GM12878 (cell line): ENCODE results near the gene CD14. TPM values are rescaled to one million over a fixed set of nuclear protein-coding genes. Genes with fewer than 3 reads are reported as not detected.
A peak's percentile ranks its signal among the peaks of the same experiment; 100 is the strongest.

Source experiments
- ATAC-seq: fragments of 200-7000 bp; cut with Tn5 transposase; 3 replicates; pipeline ENCODE4 v1.9.1; 2020; ENCODE audit warnings: mild to moderate bottlenecking, moderate library complexity
- BruUV-seq: library from RNA; stranded (reverse); fragments of 400-500 nt; replicated peaks from 2 replicates; lab custom pipeline; 2021; lab: Mats Ljungman, UMichigan
- CTCF ChIA-PET: fragments of 300-600 bp; sonication (Branson Sonifier 250); formaldehyde crosslinking; extraction: SDS; loops from one replicate; lab custom pipeline; 2021; ENCODE audit warnings: inconsistent platforms; lab: Yijun Ruan, JAX
- POLR2A ChIA-PET: fragments of 350-600 bp; formaldehyde crosslinking; extraction: SDS; loops from one replicate; lab custom pipeline; 2021; ENCODE audit warnings: inconsistent platforms; lab: Charles Lee
- RAD21 ChIA-PET: fragments of 300-600 bp; sonication (Branson Sonifier 250); formaldehyde crosslinking; loops from one replicate; lab custom pipeline; 2023; ENCODE audit warnings: antibody characterized with exemption; ENCODE audit not compliant: unreplicated experiment; lab: Charles Lee
- SMC1A ChIA-PET: fragments of 300-600 bp; sonication (Branson Sonifier 250); formaldehyde crosslinking; loops from one replicate; lab custom pipeline; 2023; ENCODE audit not compliant: unreplicated experiment, uncharacterized antibody; lab: Charles Lee
- DNase-seq: peaks from one replicate; pipeline ENCODE4 v3.0.0-alpha.2; 2011; ENCODE audit warnings: low read depth, low spot score
- FAIRE-seq: peaks from 3 replicates; lab custom pipeline; 2011; peaks lifted over from hg19 to GRCh38; lab: Jason Lieb, UNC
- H2AFZ ChIP-seq: 2 replicates; pipeline ENCODE4 v1.6.0; 2011; ENCODE audit warnings: low read depth, low read length, control low read depth; ENCODE audit not compliant: control insufficient read depth
- H3K27ac ChIP-seq: 2 replicates; pipeline ENCODE4 v1.5.1; 2011; ENCODE audit warnings: control low read depth; ENCODE audit not compliant: control insufficient read depth, insufficient read depth
- H3K27me3 ChIP-seq, 2 experiments: replicated peaks in 1 of 2; 2 replicates each; pipeline versions ENCODE4 v1.6.0 to v1.6.1; 2011; ENCODE audit warnings: low read length in 1 of 2; ENCODE audit not compliant: control insufficient read depth in 2 of 2, insufficient read depth in 2 of 2
- H3K36me3 ChIP-seq, 2 experiments: 2 replicates each; pipeline ENCODE4 v1.5.1; 2011; ENCODE audit warnings: low read length in 1 of 2; ENCODE audit not compliant: control insufficient read depth in 2 of 2, insufficient read depth in 2 of 2
- H3K4me1 ChIP-seq: 2 replicates; pipeline ENCODE4 v1.6.1; 2011; ENCODE audit warnings: mild to moderate bottlenecking, low read length, moderate library complexity, mixed read lengths; ENCODE audit not compliant: control insufficient read depth, insufficient read depth
- H3K4me2 ChIP-seq: 2 replicates; pipeline ENCODE4 v1.6.0; 2011; ENCODE audit warnings: control low read depth; ENCODE audit not compliant: control insufficient read depth, insufficient read depth
- H3K4me3 ChIP-seq: fragments of 200-600 bp; sonication (generic); 2 replicates; pipeline ENCODE4 v1.5.1; 2016
- H3K79me2 ChIP-seq: 2 replicates; pipeline ENCODE4 v1.6.0; 2011; ENCODE audit warnings: low read length; ENCODE audit not compliant: control insufficient read depth, insufficient read depth
- H3K9ac ChIP-seq: 2 replicates; pipeline ENCODE4 v1.8.0; 2011; ENCODE audit warnings: low read length, control low read depth, mixed read lengths; ENCODE audit not compliant: control insufficient read depth, insufficient read depth
- H3K9me3 ChIP-seq: replicated peaks from 3 replicates; pipeline ENCODE4 v1.5.1; 2011; ENCODE audit warnings: mild to moderate bottlenecking, low read length; ENCODE audit not compliant: control insufficient read depth, insufficient read depth
- H4K20me1 ChIP-seq: 2 replicates; pipeline ENCODE4 v1.6.0; 2011; ENCODE audit not compliant: control insufficient read depth, insufficient read depth
- BMI1 ChIP-seq: fragments of 450-650 bp; IDR thresholded peaks from 2 replicates; pipeline ENCODE4 v1.6.1; 2016; ENCODE audit warnings: mild to moderate bottlenecking, moderate library complexity, borderline replicate concordance
- CHD2 ChIP-seq: IDR thresholded peaks from 2 replicates; pipeline ENCODE4 v1.6.1; 2011; ENCODE audit warnings: low read depth, low read length, improper control_type of control experiment, borderline replicate concordance
- IKZF2 ChIP-seq, 2 experiments: fragments of 450-650 bp; IDR thresholded peaks; 2 replicates each; pipeline ENCODE4 v1.6.1; 2017; ENCODE audit warnings: mild to moderate bottlenecking in 2 of 2, moderate library complexity in 2 of 2
- KLF5 ChIP-seq: fragments of 450-650 bp; IDR thresholded peaks from 2 replicates; pipeline ENCODE4 v1.6.1; 2014; ENCODE audit warnings: mild to moderate bottlenecking; ENCODE audit not compliant: partially characterized antibody
- MLLT1 ChIP-seq: fragments of 450-650 bp; IDR thresholded peaks from 2 replicates; pipeline ENCODE4 v1.6.1; 2016; ENCODE audit warnings: mild to moderate bottlenecking
- MTA2 ChIP-seq: fragments of 450-650 bp; IDR thresholded peaks from 2 replicates; pipeline ENCODE4 v1.6.1; 2016; ENCODE audit warnings: low read depth, mild to moderate bottlenecking, moderate library complexity
- PAX8 ChIP-seq: fragments of 450-650 bp; IDR thresholded peaks from 2 replicates; pipeline ENCODE4 v1.6.1; 2017; ENCODE audit warnings: mild to moderate bottlenecking, moderate library complexity
- SREBF2 ChIP-seq: IDR thresholded peaks from 2 replicates; pipeline ENCODE4 v1.6.1; 2012; ENCODE audit warnings: mild to moderate bottlenecking, low read length
- SUPT20H ChIP-seq: IDR thresholded peaks from 2 replicates; pipeline ENCODE4 v1.6.1; 2011; ENCODE audit warnings: low read depth, mild to moderate bottlenecking, low read length, moderate library complexity, borderline replicate concordance; ENCODE audit not compliant: control insufficient read depth
- ZNF207 ChIP-seq: fragments of 450-650 bp; IDR thresholded peaks from 2 replicates; pipeline ENCODE4 v1.6.1; 2014; ENCODE audit warnings: antibody characterized with exemption, mild to moderate bottlenecking, borderline replicate concordance
- ZNF384 ChIP-seq: IDR thresholded peaks from 2 replicates; pipeline ENCODE4 v1.6.1; 2012; ENCODE audit warnings: low read depth, mild to moderate bottlenecking, low read length, improper control_type of control experiment, borderline replicate concordance
- WGBS: methylation state at CpG from one replicate; pipeline ENCODE4 v1.1.6; 2016; ENCODE audit warnings: low lambda C conversion rate; ENCODE audit not compliant: insufficient replicate concordance, insufficient coverage; ENCODE audit errors: missing lambda C conversion rate; 5-methylcytosine and 5-hydroxymethylcytosine counted together
- in situ Hi-C: fragments of 300-500 bp; cut with MboI; formaldehyde crosslinking; loops from 9 replicates; pipeline ENCODE4 v1.14.3; 2018; ENCODE audit warnings: mixed read lengths
- intact Hi-C: fragments of 100-400 bp; cut with micrococcal nuclease; formaldehyde crosslinking; loops from one replicate; pipeline ENCODE4 v1.14.2; 2022; ENCODE audit not compliant: unreplicated experiment
- polyA plus RNA-seq, 11 experiments: library from polyadenylated mRNA; depleted of rRNA in 4 of 11; unstranded in 6 of 11; stranded (reverse) in 5 of 11; fragments of >200 nt; fragmentation: Nextera tagmentation in 4 of 11; fragmentation: Illumina TruSeq in 1 of 11; extraction: Ambion mirVana in 4 of 11; extraction: Trizol in 1 of 11; gene quantifications; 1 replicate in 1 of 11; 2 replicates in 10 of 11; pipeline versions ENCODE4 v1.2.1 to v1.2.3, GENCODE V29; 2011 to 2016; ENCODE audit warnings: inconsistent platforms in 2 of 11, missing spikeins in 2 of 11, low read depth in 1 of 11
- total RNA-seq, 4 experiments: library from RNA; depleted of rRNA in 3 of 4; stranded (reverse); fragments of >200 nt in 3 of 4; fragmentation: Illumina TruSeq in 1 of 4; extraction: Trizol in 1 of 4; gene quantifications; 2 replicates each; pipeline versions ENCODE4 v1.2.1 to v1.2.3, GENCODE V29; 2013 to 2021
- TF ChIP-seq, protein P1 (sequence below): IDR thresholded peaks from 2 replicates; pipeline ENCODE4 v1.6.1; 2011; ENCODE audit warnings: mild to moderate bottlenecking, low read depth, low read length, moderate library complexity; ENCODE audit not compliant: insufficient replicate concordance

Gene CD14
- total and polyA plus RNA-seq, 10 of the 15 experiments (the other 5 are each of a cell fraction or from before 2014, with no cell fraction given) = 0.09 to 0.72 (median 0.18) TPM; not detected in 5

DNA sequence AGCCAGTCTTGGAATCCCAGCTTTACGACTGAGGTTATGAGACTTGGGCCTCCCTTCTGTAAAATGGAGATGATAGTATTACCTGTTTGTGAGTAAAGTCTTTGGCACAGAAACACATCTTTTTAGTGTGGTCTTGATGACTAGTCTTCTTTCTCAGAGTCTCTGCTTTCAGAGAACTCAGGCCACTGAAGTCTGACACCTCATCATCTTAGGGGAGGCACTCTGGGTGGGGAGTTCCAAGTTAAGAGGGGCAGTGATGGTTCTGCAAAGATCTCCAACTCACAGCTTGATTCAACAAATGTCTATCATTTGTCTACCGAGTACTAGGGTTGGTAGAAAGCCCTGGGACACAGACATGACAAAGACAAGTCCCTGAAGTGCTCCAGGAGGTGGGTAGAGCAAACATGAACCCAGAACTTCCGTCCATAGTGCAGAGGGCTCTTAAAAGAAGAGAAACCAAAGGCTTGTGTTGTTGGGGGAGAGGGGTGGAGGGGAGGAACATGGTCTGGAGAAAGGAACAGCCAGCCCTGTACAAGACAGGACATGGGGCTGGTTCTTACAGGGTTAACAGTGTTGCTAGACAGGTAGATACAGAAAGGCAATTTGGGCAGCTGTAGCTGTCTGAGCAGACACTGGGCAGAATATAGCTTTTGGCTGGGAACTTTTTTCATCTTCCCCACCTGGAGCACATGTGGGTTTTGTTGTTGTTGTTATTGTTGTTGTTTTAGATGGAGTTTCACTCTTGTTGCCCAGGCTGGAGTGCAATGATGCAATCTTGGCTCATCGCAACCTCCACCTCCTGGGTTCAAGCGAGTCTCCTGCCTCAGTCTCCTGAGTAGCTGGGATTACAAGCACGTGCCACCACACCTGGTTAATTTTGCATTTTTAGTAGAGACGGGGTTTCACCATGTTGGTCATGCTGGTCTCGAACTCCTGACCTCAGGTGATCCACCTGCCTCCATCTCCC lies 2.6 kb upstream of the CD14 start:
- ChIA-PET CTCF (interaction anchor here (0.6 to 3.8 kb wide), 23 partner anchors 11 to 406 kb away, joined by 3 to 44 read pairs (median 3); partner anchors contain the start of genes EIF4EBP3, HARS1, HARS2 and IK), SMC1A (interaction anchor here (0.6 to 2.9 kb wide), 9 partner anchors 11 to 263 kb away, joined by 3 to 13 read pairs (median 4); partner anchors contain the start of genes EIF4EBP3 and SRA1), RAD21 (interaction anchor here (0.8 to 2.0 kb wide), 11 partner anchors 12 to 396 kb away, joined by 3 to 12 read pairs (median 3); partner anchors contain the start of genes EIF4EBP3, IK and NDUFA2), POLR2A (interaction anchor here (0.6 kb wide), 1 partner anchor 12 kb away, joined by 3 read pairs; the partner anchor contains the start of genes IK and NDUFA2)
- Histone ChIP-seq H3K4me2 (no peak overlapping the region), H2AFZ (peak overlapping the region; percentile 13), H3K36me3 (no peaks in the 10 kb centered on the region), H3K27ac (no peak overlapping the region), H3K79me2 (peaks cover 8% of the 10 kb centered on the region), H3K4me1 (peaks cover 18% of the 10 kb centered on the region), H3K9ac (no peak overlapping the region), H4K20me1 (no peaks in the 10 kb centered on the region), H3K9me3 (no peaks in the 10 kb centered on the region), H3K27me3 (peaks cover 3 to 4% of the 10 kb centered on the region in 2 experiments; a peak in 2 of 4 replicates), H3K4me3 (no peak overlapping the region)
- 60% methylated on average over 8 of the region's 8 CpGs for WGBS
- in situ Hi-C loops = no loop called here
- FAIRE-seq (no peak), DNase-seq (no peak), ATAC-seq (no peak)
- BruUV-seq = no TSS peak
- TF ChIP-seq MTA2 = no peak
- TF ChIP-seq BMI1 = no peak
- no peak for TF ChIP-seq KLF5
- no peak for TF ChIP-seq SUPT20H
- no peak for TF ChIP-seq ZNF384
- no peak for TF ChIP-seq ZNF207
- no peak for TF ChIP-seq PAX8
- TF ChIP-seq, protein P1, sequence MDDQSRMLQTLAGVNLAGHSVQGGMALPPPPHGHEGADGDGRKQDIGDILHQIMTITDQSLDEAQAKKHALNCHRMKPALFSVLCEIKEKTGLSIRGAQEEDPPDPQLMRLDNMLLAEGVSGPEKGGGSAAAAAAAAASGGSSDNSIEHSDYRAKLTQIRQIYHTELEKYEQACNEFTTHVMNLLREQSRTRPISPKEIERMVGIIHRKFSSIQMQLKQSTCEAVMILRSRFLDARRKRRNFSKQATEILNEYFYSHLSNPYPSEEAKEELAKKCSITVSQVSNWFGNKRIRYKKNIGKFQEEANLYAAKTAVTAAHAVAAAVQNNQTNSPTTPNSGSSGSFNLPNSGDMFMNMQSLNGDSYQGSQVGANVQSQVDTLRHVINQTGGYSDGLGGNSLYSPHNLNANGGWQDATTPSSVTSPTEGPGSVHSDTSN = no peak
- no peak for TF ChIP-seq MLLT1
- no peak for TF ChIP-seq CHD2
- TF ChIP-seq SREBF2 = no peak
- TF ChIP-seq IKZF2 (IDR thresholded peaks at IDR 0.05) = no peak
- intact Hi-C loops = loop anchor here (1.0 to 5.0 kb wide), 3 partner anchors 71 to 263 kb away; partner anchors contain the start of genes ANKHD1, APBB3 and SLC35A4
